Fibroblast of skin of scalp (primary cell): ENCODE data around the gene AFF3.
"Not testable (repeated sequence)": the region's sequence is repeated elsewhere in the genome, so short reads cannot be mapped to it uniquely, and the experiment has no call there.

ENCODE experiments used
- DNase-seq: peaks from one replicate; pipeline ENCODE4 v3.0.0-alpha.2; 2013

AFF3 gene

DNA sequence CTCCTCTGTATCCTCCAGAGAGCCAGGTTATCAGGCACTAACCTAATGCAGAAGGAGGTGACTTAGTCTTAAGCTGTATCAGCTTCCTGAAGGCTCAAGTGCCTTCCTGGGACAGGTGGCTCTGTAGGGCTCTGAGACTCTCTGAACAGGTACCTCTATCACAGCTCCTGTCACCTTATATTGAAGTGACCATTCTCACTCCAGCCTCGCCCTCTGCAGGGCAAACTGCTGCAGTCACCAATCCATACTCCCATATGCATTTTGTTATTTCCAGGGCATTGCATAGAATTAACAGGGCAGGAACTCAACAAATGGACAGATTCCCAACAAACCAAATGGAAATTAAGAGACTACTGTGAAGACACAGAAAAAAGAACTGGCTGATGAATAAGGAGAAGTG, 449.6 kb downstream of the AFF3 start:
- DNase-seq = no peak

DNA sequence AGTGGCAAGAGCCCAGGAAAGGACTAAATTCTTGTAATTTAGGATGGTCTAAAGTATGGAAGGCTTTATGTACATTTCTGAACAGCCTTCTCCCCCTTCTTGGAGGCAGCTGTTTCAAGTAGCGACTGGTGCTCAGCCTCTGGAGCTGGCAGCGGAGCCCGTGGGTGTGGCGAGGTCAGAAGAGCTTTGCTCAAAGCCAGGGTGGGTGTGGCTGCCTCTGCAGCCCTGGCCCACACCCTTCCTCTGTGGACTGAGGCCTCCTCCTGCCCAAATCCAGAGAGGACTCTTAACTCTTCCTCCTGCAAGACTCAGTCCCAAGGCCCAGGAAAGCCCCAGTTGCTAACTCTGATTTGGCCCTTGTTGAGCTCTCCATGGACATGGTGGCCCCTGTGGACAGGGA, 450.5 kb downstream of the AFF3 start:
- DNase-seq = no peak

DNA sequence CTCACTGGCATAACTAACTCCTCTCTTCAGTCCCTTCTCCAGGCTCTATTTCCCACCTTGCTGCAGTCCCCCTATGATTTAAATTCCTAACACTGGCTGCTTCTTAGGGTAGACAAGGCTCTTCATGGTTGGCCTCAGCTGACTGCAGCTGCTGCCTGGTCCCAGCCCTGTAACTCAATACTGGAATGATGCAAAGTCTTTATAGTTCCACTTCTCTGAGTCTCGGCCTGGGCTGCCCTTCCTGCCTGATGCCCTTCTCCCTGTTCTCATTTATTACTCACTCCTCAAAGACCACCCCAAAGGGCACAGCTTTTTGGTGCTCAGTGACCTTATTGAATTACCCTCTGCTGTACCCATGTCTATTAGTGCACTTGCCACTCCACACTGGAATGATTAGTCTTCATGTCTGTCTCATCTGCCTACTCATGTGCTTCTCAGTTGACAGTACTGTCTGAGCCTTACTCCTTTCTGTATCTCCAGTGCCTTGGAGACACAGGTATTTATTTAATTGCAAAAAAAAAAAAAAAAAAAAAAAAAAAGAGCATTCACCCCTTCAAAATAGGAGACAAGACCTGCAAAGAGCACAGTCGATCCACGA, 453.1 kb downstream of the AFF3 start:
- DNase-seq = no peak

DNA sequence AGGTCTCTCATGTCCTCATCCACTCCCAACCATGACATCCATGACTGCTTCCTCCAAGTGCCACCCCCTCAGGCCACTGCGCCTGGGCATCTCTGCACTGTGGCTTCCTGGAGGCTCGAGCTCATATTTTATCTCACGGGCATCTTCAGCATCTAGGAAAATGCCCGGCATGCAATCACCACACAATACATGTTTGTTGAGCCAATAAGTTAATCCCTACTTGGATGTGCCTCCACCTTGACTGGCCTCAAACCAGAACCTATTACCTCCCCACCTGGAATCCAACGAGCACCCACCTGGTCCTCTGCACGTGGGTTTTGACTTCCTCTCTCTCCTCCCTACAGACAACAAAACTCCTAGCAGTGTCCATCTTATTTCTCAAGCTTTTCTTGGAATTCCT, 453.7 kb downstream of the AFF3 start:
- no peak for DNase-seq

DNA sequence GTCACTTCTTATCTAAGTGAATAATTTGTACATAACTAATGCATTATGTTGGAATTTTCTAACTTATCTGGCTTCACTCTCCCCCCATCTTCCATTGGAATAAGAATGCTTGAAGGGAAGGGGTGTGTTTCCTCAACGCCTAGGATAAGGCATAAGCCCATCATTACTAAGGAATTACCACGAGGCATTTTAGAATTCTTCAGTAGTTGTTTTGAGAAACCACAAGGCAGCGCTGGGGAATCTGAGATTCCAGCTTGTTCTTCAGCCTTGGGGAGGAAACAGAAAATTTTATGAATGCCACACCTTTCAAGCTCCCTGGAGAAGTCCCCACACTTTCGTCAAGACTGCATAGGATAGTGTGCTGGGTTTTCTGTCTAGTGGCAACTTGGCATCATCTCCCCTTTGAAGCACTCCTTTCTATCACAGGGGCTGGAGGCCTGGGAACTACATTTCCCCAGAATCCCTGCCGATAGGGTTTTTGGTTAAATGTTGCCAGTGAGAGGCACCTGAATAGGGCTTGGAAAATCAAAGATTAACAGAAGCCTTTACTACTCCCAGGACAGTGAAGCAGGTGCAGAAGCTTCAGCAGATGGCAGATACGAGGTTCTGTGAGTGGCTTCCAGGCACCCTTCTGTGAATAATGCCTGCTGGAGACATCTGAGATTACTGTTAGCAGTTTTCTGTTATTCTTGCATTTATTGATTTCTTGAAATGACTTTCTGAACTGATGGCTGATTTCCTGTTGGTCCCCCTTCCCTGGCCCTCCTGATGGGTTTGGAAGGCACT, 459.9 kb downstream of the AFF3 start:
- peak; percentile 88 for DNase-seq

DNA sequence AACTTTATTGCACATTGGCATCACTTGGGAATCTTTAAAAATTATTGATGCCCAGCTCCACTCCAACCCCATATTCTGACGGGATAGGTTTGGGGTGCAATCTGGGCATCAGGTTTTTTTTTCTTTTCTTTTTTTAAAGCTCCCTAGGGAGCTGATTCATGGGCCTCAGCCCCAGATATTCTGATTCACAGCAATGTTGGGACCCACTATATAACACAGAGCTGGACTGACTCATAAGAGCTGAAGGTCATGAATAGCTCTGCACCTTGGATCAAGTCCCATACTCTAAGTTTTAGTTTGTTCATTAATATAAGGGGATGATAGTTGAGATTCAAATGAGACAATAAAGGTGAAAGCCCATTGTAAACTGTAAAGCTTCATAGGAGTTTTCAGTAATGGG, 461.4 kb downstream of the AFF3 start:
- peak; percentile 82 for DNase-seq

DNA sequence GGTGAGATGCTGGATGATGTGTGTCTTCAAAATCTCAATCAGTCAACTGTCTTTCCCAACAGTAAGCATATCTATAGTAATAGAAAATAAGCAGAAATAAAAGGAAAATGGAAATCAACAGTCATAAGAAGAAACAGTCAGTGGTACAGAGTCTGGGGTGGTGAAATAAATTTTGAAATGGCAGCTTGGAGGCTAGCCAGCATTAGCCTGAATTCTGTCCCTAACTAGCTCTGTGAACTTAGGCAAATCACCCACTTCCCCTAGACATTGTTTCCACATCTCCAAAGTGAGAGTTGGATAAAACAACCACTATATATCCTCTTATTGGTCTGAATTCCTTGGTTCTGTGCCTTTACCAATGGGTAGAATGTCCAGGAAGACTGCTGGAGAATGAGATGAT, 462.9 kb downstream of the AFF3 start:
- DNase-seq = no peak

DNA sequence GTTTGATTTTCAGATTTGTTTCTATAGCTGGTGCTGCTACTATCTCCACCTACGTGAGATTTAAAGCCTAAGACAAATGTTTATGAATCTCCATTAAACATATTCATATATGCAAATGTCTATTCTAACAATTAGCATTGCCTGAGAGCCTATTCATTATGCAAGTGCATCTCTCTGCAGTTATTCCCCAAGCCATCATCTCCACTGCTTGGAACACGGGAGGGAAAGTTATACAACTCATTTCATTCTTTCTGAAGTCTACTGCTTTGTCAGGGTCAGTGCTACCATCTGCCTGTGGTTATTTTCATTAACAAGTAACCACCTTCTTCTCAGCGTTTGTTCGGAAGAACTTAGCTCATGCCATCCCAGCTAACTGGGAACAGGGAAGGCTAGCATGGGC, 463.8 kb downstream of the AFF3 start:
- no peak for DNase-seq

DNA sequence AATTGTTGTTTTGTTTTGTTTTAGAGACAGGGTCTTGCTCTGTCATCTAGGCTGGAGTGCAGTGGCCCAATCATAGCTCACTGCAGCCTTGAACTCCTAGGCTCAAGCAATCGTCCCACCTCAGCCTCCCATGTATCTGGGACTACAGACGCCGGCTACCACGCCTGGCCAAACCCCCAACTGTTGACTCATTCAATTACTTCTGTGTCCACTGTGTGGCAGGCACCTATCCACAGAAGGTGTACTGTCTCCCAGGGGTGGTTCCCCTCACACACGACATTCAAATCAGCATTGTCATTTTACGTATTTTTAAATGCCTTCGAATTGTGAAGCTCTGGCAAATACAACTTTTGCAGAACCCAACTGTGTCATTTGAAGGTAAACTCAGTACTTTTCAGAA, 464.6 kb downstream of the AFF3 start:
- no peak for DNase-seq

DNA sequence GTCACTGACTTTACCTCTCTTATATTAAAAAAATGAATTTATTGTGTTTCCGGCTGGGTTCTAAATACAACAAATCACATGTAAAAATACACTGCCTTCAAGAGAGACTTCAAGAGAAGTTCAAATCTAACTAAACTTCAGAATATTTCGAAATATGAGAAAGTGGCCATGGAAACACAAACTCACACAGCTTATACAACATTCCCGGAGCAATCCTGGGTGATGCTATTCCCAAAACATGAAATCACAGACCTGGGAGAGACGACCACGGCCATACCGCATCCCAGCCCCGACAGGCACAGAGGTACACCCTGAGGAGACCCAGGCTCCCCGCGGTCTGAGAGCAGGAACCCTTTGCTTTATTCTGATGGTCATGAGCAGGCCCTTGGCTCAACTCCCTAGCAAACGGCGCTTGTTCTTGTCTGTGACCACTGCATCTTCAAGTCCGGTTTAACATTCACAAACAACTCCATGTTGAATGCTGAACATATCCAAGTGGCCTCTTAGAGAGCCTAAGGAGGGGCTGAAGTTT, 467.2 kb downstream of the AFF3 start:
- peak; percentile 46 for DNase-seq

DNA sequence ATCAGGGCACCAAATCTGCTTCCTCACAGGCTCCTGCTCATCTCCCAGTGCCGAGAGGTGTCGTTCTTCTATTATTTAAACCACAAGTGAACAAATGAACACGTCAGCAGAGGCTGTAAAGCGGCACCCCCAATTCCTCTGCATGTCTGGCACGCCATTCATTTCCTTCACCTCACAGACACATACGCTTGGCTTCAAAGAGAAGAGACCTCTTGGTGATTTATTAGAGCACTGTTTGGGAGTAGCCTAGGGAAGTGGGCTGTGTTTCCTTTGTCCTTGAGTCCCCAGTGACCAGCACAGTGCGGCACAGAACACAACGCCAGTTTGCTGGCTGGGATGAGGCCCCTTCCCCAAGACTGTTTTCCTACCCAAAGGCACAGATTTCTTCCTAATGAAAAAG, 468.3 kb downstream of the AFF3 start:
- DNase-seq = no peak

DNA sequence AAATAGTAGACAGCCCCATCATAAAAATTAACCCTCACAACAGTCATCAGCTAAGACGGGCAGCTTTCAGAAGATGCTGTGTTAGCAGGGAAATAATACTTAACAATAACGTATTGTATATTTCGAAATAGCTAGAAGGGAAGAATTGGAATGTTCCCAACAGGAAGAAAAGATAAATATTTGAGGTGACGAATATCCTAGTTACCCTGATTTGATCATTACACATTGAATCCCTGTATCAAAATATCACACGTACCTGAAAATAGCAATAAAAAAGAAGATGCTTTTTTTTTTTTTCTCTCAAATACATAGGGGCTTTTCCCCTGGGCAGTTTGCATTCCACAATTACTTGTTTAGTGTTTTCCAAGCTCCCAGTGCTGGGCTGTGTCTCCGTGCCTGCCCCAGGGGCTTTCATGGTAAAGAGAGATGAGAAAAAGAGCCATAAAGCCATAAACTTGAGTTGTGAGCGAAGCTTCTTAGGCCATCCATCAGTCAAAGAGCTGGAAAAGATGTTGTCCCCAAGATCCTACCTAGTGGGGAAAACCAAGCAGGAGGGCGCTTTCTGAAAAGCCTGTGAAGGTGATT, 469.5 kb downstream of the AFF3 start:
- no peak for DNase-seq

DNA sequence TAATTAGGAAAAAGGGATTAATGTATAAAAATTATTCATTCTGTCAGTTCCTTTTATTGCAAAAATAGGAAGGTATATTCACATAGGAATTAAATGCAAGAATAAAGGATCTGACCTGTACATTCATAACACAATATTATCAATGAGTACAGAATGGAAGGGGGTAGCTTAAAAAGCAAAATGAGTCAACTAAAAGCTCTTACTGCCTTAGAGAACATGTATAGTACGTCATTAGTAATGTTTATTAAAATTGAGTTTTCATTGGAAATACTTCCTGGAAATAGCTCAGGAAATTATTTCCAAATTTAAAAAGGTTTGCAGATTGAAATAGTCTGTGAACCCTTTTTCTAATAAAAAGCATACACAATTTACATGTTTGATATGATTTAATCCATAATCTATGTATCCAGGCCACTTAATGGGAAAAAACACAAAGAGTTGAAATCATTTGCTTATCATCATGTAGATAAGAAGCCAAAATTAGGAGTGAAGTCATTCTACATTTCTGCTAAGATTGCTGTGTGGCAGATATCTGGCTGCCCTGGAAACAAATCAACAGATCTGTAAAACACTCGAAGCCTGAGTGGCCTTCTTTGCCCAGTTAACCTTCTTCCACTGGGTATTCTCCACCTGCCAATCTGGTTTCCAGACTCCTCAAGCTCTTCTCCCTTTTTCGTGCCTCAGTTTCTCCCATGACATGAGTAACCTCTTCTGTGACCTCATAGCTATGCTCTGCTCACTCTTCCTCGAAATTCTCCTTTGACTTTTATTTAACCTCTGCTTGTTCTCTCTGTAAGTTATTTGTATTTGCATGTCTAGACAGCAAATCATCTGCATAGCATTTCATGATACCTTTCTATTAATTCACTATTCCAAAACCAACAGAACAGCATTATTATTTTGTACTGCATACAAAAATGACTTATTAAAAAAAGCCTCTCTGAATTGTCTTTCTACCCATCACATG, 471.3 kb downstream of the AFF3 start:
- DNase-seq = no peak

DNA sequence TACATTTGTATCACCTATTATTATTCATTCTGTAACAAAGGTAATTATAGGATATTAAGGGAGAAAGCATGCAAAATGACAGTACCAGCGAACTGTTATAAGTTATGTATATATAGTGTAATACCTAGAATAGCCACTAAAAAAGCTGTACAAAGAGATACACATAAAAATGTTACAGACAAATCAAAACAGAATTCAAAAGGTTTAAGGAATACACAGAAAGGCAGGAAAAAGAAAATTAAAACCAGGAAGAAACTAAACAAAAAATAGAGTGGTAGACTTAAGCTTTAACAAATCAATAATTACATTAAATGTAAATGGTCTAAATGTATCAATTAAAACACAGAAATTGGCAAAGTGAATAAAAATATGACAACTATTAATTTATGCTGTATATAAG, 476.1 kb downstream of the AFF3 start:
- no peak for DNase-seq

DNA sequence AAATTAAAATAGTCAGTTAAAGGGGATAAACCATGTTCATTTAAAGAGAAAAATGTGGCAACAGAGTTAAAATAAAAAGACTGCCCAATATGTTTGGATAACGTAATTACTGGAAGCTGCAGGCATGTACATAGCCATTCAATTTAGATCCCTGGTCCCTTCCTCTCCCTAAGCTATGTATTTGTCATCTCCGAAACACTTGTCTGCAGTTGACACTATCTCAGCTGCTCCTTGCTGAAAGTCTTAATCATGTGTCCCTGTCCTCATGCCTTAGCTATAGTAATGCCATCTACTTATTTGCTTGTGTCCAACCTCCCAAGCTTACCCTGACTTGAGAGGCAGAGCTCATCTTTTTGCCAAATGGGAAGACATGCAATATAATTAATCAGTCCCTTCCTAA, 478.7 kb downstream of the AFF3 start:
- DNase-seq = no peak

DNA sequence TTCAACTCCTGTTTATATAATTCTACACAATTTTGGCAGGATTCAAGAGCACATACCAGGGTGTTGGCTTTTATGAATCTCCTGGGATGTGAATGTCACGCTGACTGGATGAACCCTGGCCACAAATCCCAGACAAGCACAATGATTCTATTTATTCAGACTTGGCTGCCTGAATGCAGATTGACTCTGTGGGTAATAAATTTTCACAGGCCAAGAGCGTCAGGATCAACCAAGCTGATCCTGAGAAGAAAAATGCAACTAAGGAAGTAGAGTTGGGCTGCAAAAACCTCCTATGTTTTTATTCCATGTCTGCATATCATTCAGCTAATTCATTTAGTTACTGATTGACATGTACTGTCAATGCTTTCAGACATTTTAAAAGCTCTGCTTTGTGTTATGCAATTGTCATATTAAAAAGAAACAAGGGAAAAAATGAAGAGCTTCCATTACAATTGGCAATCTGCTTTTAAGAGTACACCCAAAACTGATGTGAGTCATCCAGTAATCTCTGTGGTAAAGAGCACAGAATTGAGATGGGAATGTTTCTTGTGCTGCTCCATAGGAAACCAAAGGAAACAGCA, 479.5 kb downstream of the AFF3 start:
- peak; percentile 99 for DNase-seq

DNA sequence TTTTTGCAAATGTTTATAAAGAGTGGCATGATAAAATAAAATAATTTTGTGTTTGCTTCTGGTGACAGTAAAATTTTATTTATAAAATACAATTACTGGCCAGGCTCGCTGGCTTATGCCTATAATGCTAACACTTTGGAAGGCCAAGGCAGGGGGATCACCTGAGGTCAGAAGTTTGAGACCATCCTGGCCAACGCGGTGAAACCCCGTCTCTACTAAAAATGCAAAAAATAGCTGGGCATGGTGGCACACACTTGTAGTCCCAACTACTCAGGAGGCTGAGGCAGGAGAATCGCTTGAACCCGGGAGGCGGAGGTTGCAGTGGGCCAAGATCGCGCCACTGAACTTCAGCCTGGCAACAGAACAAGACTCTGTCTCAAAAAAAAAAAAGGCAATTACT, 480.6 kb downstream of the AFF3 start:
- not testable (repeated sequence) for DNase-seq

DNA sequence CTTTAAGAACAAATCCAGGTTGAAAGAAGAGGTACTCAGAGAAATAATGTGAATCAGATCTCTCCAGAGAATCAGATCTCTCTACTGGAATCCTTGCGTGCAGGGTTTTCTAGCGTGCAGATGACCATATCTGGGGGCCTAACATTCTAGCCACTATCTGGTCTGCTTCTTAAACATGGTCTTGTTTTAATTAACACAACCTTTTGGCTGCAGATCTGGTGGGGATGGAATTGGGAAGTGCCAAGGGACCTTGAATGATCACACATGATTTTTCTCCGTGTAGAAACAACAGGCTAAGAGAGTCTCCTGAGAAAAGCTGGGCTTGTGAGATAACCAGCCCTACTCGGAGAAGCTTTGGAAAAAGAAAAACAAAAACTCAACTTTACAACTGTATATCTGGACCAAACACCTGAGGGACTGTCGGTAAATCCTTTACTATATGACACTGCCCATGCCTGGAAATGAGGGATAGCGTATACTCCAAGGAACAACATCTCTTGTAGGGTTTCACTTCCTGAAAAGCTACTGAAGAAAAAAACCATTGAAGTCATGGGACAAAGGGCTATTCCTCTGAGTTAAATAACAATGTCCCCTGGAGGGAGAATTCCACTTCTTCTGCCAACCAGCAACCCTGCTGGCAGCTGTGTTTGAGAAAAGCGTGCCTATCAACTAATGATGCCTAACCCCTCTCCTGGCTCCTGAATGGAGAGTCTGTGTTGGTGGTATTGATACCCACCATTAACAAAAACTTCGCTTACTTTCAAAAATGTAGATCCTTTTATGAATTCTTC, 481.6 kb downstream of the AFF3 start:
- no peak for DNase-seq

DNA sequence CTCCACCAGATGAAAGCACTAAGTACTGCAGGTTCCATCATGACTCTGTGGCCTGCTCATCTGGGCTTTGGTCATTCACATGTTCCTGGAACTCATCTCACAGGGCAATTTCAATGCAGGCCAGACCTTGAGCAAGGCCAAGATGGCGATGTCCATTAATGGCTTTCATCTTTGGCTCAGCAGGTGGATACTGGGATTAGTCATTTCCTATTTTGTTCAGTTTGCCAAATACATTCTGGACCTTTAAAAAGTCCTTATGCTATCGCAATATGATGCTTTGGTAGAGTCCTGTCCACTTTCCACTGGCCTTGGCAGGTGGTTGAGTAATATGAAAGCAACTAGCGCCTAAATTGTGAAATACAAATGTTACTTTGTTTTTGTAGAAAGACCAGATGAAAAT, 482.5 kb downstream of the AFF3 start:
- no peak for DNase-seq

DNA sequence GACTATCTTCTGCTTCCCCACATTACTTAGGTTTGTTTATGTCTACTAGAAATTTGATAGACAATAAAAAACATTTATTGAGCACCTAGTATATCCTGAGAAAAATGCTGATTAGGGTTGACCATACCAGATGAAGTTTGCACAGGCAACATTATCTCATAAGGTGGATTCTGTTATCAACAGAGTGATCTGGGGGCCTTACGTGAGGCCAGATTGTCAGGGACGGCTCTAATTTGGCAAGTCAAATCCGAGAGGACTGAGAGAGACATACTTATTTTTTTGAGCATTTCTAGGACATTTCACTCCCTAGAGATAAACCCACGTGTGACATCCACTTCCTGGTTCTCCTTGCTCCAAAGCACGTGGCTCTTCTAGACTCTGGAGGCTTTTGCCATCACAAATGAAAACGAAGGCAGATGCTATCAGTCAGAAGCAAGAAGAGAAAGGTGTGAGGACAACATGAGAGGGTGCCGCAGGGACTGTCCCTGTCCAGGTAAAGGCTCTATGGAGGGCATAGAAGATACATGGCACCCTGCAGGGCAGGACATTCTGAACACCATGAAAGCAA, 484.6 kb downstream of the AFF3 start:
- DNase-seq = no peak

DNA sequence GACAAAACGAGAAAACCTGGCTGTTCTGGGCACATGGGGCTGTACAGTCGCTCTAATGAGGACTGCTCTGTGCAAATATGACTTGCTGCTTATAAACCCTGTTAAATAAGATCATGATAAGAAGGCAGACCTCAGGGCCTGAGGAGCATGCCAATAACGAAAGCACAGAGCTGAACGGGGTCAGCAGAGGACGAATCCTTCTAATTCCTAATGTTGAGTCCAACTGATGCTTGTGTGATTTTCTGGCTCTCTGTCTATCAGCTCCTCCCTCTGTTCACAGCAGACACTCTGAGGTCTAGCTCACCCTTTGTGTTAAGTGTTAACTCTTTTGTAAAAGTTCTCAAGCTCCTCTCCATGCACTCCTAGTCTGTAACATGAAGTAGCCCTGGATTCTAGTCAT, 485.4 kb downstream of the AFF3 start:
- DNase-seq = no peak
